Activated CD4-positive, alpha-beta T cell treated with anti-CD3 and anti-CD28 coated beads, Interleukin-2, amount 50 U/mL, for 16 hours (primary cell): ENCODE data around the gene APOL6.
A peak's percentile ranks its signal among the peaks of the same experiment; 100 is the strongest.
"Not testable (repeated sequence)": the region's sequence is repeated elsewhere in the genome, so short reads cannot be mapped to it uniquely, and the experiment has no call there.

Experiments
- DNase-seq: peaks from one replicate; pipeline ENCODE4 v3.0.0-alpha.2; 2020

APOL6 gene

GRCh38 chr22:35618427-35619223 is 29.6 kb upstream of the APOL6 start:
- no peak for DNase-seq

GRCh38 chr22:35619336-35620094 is 28.7 kb upstream of the APOL6 start:
- DNase-seq: no peak

GRCh38 chr22:35620624-35621251 is 27.5 kb upstream of the APOL6 start:
- no peak for DNase-seq

GRCh38 chr22:35621451-35621850 is 26.8 kb upstream of the APOL6 start:
- DNase-seq: no peak

GRCh38 chr22:35622191-35622913 is 25.9 kb upstream of the APOL6 start:
- no peak for DNase-seq

GRCh38 chr22:35623885-35624284 is 24.4 kb upstream of the APOL6 start:
- not testable (repeated sequence) for DNase-seq

GRCh38 chr22:35624547-35624946 is 23.7 kb upstream of the APOL6 start:
- no peak for DNase-seq

GRCh38 chr22:35625763-35626432 is 22.3 kb upstream of the APOL6 start:
- no peak for DNase-seq

- peak; percentile 68 for DNase-seq
Measured at GRCh38 chr22:35627267-35628041, 20.8 kb upstream of the APOL6 start.

- no peak for DNase-seq
Measured at GRCh38 chr22:35628732-35629131, 19.5 kb upstream of the APOL6 start.

GRCh38 chr22:35629406-35630216 is 18.6 kb upstream of the APOL6 start:
- peak; percentile 91 for DNase-seq

GRCh38 chr22:35630387-35630793 is 17.9 kb upstream of the APOL6 start:
- no peak for DNase-seq

- DNase-seq: no peak
Measured at GRCh38 chr22:35630891-35631290, 17.4 kb upstream of the APOL6 start.

- peak; percentile 41 for DNase-seq
Measured at GRCh38 chr22:35631597-35631996, 16.6 kb upstream of the APOL6 start.

GRCh38 chr22:35632935-35633334 is 15.3 kb upstream of the APOL6 start:
- DNase-seq: no peak

- DNase-seq: no peak
Measured at GRCh38 chr22:35633520-35633919, 14.7 kb upstream of the APOL6 start.

- DNase-seq: no peak
Measured at GRCh38 chr22:35634015-35634414, 14.2 kb upstream of the APOL6 start.

GRCh38 chr22:35634943-35635540 is 13.2 kb upstream of the APOL6 start:
- no peak for DNase-seq

- DNase-seq: no peak
Measured at GRCh38 chr22:35637254-35637653, 11.0 kb upstream of the APOL6 start.

GRCh38 chr22:35638001-35638400 is 10.2 kb upstream of the APOL6 start:
- DNase-seq: no peak
